Left lung (tissue), 10 donors: ENCODE measurements around the gene NOMO2. TPM values are rescaled to one million over a fixed set of nuclear protein-coding genes. Genes with fewer than 3 reads are reported as not detected.
A peak's percentile ranks its signal among the peaks of the same experiment; 100 is the strongest.
"Not testable (repeated sequence)": the region's sequence is repeated elsewhere in the genome, so short reads cannot be mapped to it uniquely, and the experiment has no call there.

Source experiments
- ATAC-seq: fragments of 200-7000 bp; cut with Tn5 transposase; one replicate; pipeline ENCODE4 v1.9.1; 2020; ENCODE audit warnings: moderate library complexity
- DNase-seq, 4 donors: peaks; one replicate each; pipeline ENCODE4 v3.0.0-alpha.2; 2013 to 2020
- H3K27ac ChIP-seq, 2 donors: fragments of 200-600 bp; sonication (generic) in 1 of 2; one replicate each; pipeline versions ENCODE4 v1.5.0 to v1.8.0; 2020 to 2021
- H3K27me3 ChIP-seq, 2 donors: fragments of 200-600 bp; sonication (generic) in 1 of 2; one replicate each; pipeline versions ENCODE4 v1.5.0 to v1.8.0; 2020 to 2021
- H3K36me3 ChIP-seq, 2 donors: fragments of 200-600 bp; sonication (generic) in 1 of 2; one replicate each; pipeline versions ENCODE4 v1.5.0 to v1.8.0; 2020 to 2021
- H3K4me1 ChIP-seq, 2 donors: fragments of 200-600 bp; one replicate each; pipeline ENCODE4 v1.8.0; 2021
- H3K4me3 ChIP-seq, 2 donors: fragments of 200-600 bp; sonication (generic) in 1 of 2; one replicate each; pipeline versions ENCODE4 v1.5.0 to v1.8.0; 2020 to 2021; ENCODE audit warnings: mild to moderate bottlenecking in 1 of 2
- H3K9me3 ChIP-seq, 2 donors: fragments of 200-600 bp; sonication (generic) in 1 of 2; one replicate each; pipeline versions ENCODE4 v1.5.0 to v1.8.0; 2020 to 2021
- intact Hi-C, 2 donors: fragments of 100-400 bp; cut with DNase I; formaldehyde crosslinking; loops; one replicate each; pipeline versions ENCODE4 v1.11.2 to v1.14.2; 2022
- polyA plus RNA-seq, 6 donors: library from polyadenylated mRNA; unstranded; fragments of 120-200 nt; gene quantifications; one replicate each; pipeline ENCODE4 v1.2.1, GENCODE V29; 2013; ENCODE audit not compliant: insufficient read length in 6 of 6
- total RNA-seq, 2 donors: library from RNA; stranded (reverse); fragmentation: NEBNext Ultra II Directional; extraction: Animal tissue kit (Norgen Biotek cat#: 25700); gene quantifications; one replicate each; pipeline ENCODE4 v1.2.1, GENCODE V29; 2021
- donor health status: DM: no; HTN: yes; CAD: no.
- donor health status: DM: no; HTN: no; CAD: no.

NOMO2 gene
- total and polyA plus RNA-seq, 8 donors: 46.9 to 162 (median 80.0) TPM

- H3K27ac ChIP-seq, ATAC-seq, H3K4me1 ChIP-seq, H3K4me3 ChIP-seq, intact Hi-C loops, H3K27me3 ChIP-seq, H3K9me3 ChIP-seq, DNase-seq, H3K36me3 ChIP-seq: not testable (repeated sequence)
Observed at GRCh38 chr16:18436025-18436424, 125.9 kb downstream of the NOMO2 start.

- ATAC-seq: peak; percentile 87
- H3K27ac ChIP-seq, H3K4me1 ChIP-seq, H3K36me3 ChIP-seq, H3K9me3 ChIP-seq, H3K4me3 ChIP-seq, DNase-seq, intact Hi-C loops, H3K27me3 ChIP-seq: not testable (repeated sequence)
Observed at GRCh38 chr16:18415827-18416226, 146.1 kb downstream of the NOMO2 start.

GRCh38 chr16:18409532-18410293 is 152.2 kb downstream of the NOMO2 start:
- H3K4me1 ChIP-seq, H3K27ac ChIP-seq, H3K27me3 ChIP-seq, H3K4me3 ChIP-seq, ATAC-seq, intact Hi-C loops, H3K36me3 ChIP-seq, DNase-seq, H3K9me3 ChIP-seq: not testable (repeated sequence)

- ATAC-seq: peak; percentile 95
- H3K27ac ChIP-seq, intact Hi-C loops, H3K36me3 ChIP-seq, H3K27me3 ChIP-seq, DNase-seq, H3K4me3 ChIP-seq, H3K9me3 ChIP-seq, H3K4me1 ChIP-seq: not testable (repeated sequence)
Observed at GRCh38 chr16:18401851-18402657, 159.8 kb downstream of the NOMO2 start.

- peak overlapping the region; percentile 24 to 39 for H3K4me3 ChIP-seq
- H3K36me3 ChIP-seq, H3K9me3 ChIP-seq, H3K27me3 ChIP-seq, intact Hi-C loops, H3K4me1 ChIP-seq, H3K27ac ChIP-seq, ATAC-seq: not testable (repeated sequence)
- peak in 2 of 4 donors; percentile 32 to 84 for DNase-seq
Observed at GRCh38 chr16:18401159-18401558, 160.7 kb downstream of the NOMO2 start.

- ATAC-seq, intact Hi-C loops, H3K4me3 ChIP-seq, H3K9me3 ChIP-seq, H3K4me1 ChIP-seq, H3K36me3 ChIP-seq, H3K27ac ChIP-seq, H3K27me3 ChIP-seq: not testable (repeated sequence)
- DNase-seq: peak in 1 of 4 donors; percentile 24
Observed at GRCh38 chr16:18394363-18394762, 167.5 kb downstream of the NOMO2 start.

- intact Hi-C loops, H3K9me3 ChIP-seq, H3K36me3 ChIP-seq, ATAC-seq, H3K4me1 ChIP-seq, H3K27ac ChIP-seq, H3K4me3 ChIP-seq, H3K27me3 ChIP-seq, DNase-seq: not testable (repeated sequence)
Observed at GRCh38 chr16:18387767-18388166, 174.1 kb downstream of the NOMO2 start.

- H3K9me3 ChIP-seq, H3K4me1 ChIP-seq, H3K27me3 ChIP-seq, ATAC-seq, intact Hi-C loops, H3K27ac ChIP-seq, H3K36me3 ChIP-seq, H3K4me3 ChIP-seq: not testable (repeated sequence)
- peak in 1 of 4 donors; percentile 57 for DNase-seq
Observed at GRCh38 chr16:18386517-18386916, 175.4 kb downstream of the NOMO2 start.

- peak in 1 of 4 donors; percentile 27 for DNase-seq
- H3K4me1 ChIP-seq, H3K4me3 ChIP-seq: not testable (repeated sequence)
Observed at GRCh38 chr16:18385285-18385684, 176.6 kb downstream of the NOMO2 start.

GRCh38 chr16:18384869-18385268 is 177.0 kb downstream of the NOMO2 start:
- intact Hi-C loops, H3K27me3 ChIP-seq, H3K27ac ChIP-seq, H3K4me3 ChIP-seq, H3K9me3 ChIP-seq, H3K4me1 ChIP-seq, ATAC-seq, H3K36me3 ChIP-seq: not testable (repeated sequence)
- peak in 1 of 4 donors; percentile 46 for DNase-seq

More at GRCh38 chr16:18385285-18385684, 176.6 kb downstream of the NOMO2 start:
- H3K9me3 ChIP-seq, H3K27me3 ChIP-seq, intact Hi-C loops, H3K27ac ChIP-seq, H3K36me3 ChIP-seq, ATAC-seq: not testable (repeated sequence)

GRCh38 chr16:18384098-18384636 is 177.7 kb downstream of the NOMO2 start:
- H3K36me3 ChIP-seq, DNase-seq, H3K4me3 ChIP-seq, H3K27me3 ChIP-seq, H3K4me1 ChIP-seq, intact Hi-C loops, H3K9me3 ChIP-seq, H3K27ac ChIP-seq, ATAC-seq: not testable (repeated sequence)

GRCh38 chr16:18382696-18383095 is 179.2 kb downstream of the NOMO2 start:
- intact Hi-C loops, H3K4me3 ChIP-seq, H3K27ac ChIP-seq, H3K36me3 ChIP-seq, ATAC-seq, H3K4me1 ChIP-seq, H3K27me3 ChIP-seq, H3K9me3 ChIP-seq: not testable (repeated sequence)
- peak in 1 of 4 donors; percentile 38 for DNase-seq
